SH-SY5Y (cell line): Measurements from ENCODE around the gene SYS1.

Experiments used
- GATA2 ChIP-seq: IDR thresholded peaks from 2 replicates; pipeline ENCODE4 v1.6.1; 2011; ENCODE audit warnings: mild to moderate bottlenecking, low read depth, low read length
- GATA3 ChIP-seq: IDR thresholded peaks from 2 replicates; pipeline ENCODE4 v1.6.1; 2011; ENCODE audit warnings: low read depth, mild to moderate bottlenecking, low read length, moderate library complexity

DNA sequence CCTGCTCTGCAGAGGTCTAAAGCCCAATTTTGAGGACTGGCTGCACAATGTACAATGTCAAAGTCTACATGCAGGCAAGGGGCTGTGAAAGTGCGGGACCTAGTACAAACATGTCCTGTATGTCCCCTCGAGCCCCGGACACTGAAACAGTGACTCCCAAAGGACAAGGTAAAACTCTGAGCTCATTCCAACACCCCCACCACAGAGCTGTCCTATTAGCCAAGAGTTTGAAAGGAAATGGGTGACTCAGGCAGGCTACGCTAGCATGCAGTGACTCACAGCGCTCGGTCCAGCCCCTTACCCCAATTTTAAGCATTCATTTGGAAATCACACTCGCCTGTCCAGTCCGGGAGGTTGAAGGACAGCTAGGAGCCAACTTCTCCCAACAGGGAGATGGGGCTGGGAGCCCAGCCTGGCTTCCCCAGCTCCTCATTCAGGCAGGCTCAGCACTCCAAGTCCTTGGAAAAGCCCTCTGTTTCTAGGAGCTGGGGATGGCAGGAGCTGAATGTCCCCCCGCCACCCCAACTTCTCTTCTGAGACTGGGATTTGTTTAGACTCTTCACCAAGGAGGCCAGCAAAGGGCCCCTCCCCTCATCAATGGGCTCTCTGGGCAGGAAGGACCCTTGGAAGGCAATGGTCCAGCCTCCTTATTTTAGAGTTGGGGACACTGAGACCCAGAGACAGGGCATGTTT is 18.6 kb upstream of the SYS1 start:
- TF ChIP-seq GATA3: no peak
- TF ChIP-seq GATA2: no peak
